ENCODE measurements around the gene PITPNC1. TPM values are rescaled to one million over a fixed set of nuclear protein-coding genes. Genes with fewer than 3 reads are reported as not detected.

The PITPNC1 gene
- total and polyA plus RNA-seq, 2 of the 13 experiments (the other 11 are each of a cell fraction or from before 2014, with no cell fraction given) = 4.1 to 5.7 TPM

DNA sequence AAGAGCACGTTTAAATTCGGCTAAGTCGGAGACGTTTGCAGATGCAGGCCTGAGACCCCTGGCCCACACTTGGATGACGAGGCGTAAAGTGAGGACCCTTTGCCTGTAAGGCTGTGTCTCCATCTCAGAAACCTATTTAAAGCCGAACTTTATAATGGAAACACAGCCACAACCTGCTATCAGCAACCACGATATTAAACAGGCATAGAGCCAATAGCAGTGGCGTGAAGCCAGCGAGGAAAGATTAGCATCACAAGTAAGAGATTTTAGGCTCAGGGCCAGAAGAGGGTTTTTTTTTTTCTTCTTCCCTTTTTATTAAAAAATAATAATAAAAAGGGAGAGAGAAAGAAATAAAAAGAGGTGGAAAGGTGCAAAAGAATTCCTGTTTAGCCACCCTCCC is 229.4 kb downstream of the PITPNC1 start:
- DNase-seq (ENCODE audit: low spot score) (no peak), FAIRE-seq (no peak), ATAC-seq (no peak)
- no peaks in the 10 kb centered on the region for H3K27me3 ChIP-seq (ENCODE audit: control insufficient read depth in 1 of 2, insufficient read depth in 2 of 2, low read length in 2 of 2)
- no peak overlapping the region for H3K27ac ChIP-seq (ENCODE audit: extremely low read length, insufficient read depth, low read length)
- H3K4me2 ChIP-seq (ENCODE audit: low read depth, low read length) = no peak overlapping the region
- no peaks in the 10 kb centered on the region for H3K79me2 ChIP-seq (ENCODE audit: insufficient read depth, low read length)
- H2AFZ ChIP-seq (ENCODE audit: low read length) = no peak overlapping the region
- H3K9me3 ChIP-seq (ENCODE audit: low read length) = no peaks in the 10 kb centered on the region
- H3K36me3 ChIP-seq (replicated peaks in 1 of 2; ENCODE audit: control insufficient read depth in 1 of 2, insufficient read depth in 2 of 2, low read length in 2 of 2) = no peaks in the 10 kb centered on the region
- in situ Hi-C loops (cut with HindIII; ENCODE audit: extremely low pct_ligation_motif_present, low pct_unique_long_range_greater_than_20kb) = loop anchor here (10.0 kb wide), 1 partner anchor 232 kb away; the partner anchor contains the start of gene PITPNC1
- no TSS peak for BruUV-seq (replicated peaks)
- ChIA-PET POLR2A (no interaction called here), CTCF (ENCODE audit: low intra/inter-chr PET ratio, low total read pairs) (no interaction called here)
- no peaks in the 10 kb centered on the region for H4K20me1 ChIP-seq (ENCODE audit: insufficient read depth, low read length)
- TF ChIP-seq, protein P1, sequence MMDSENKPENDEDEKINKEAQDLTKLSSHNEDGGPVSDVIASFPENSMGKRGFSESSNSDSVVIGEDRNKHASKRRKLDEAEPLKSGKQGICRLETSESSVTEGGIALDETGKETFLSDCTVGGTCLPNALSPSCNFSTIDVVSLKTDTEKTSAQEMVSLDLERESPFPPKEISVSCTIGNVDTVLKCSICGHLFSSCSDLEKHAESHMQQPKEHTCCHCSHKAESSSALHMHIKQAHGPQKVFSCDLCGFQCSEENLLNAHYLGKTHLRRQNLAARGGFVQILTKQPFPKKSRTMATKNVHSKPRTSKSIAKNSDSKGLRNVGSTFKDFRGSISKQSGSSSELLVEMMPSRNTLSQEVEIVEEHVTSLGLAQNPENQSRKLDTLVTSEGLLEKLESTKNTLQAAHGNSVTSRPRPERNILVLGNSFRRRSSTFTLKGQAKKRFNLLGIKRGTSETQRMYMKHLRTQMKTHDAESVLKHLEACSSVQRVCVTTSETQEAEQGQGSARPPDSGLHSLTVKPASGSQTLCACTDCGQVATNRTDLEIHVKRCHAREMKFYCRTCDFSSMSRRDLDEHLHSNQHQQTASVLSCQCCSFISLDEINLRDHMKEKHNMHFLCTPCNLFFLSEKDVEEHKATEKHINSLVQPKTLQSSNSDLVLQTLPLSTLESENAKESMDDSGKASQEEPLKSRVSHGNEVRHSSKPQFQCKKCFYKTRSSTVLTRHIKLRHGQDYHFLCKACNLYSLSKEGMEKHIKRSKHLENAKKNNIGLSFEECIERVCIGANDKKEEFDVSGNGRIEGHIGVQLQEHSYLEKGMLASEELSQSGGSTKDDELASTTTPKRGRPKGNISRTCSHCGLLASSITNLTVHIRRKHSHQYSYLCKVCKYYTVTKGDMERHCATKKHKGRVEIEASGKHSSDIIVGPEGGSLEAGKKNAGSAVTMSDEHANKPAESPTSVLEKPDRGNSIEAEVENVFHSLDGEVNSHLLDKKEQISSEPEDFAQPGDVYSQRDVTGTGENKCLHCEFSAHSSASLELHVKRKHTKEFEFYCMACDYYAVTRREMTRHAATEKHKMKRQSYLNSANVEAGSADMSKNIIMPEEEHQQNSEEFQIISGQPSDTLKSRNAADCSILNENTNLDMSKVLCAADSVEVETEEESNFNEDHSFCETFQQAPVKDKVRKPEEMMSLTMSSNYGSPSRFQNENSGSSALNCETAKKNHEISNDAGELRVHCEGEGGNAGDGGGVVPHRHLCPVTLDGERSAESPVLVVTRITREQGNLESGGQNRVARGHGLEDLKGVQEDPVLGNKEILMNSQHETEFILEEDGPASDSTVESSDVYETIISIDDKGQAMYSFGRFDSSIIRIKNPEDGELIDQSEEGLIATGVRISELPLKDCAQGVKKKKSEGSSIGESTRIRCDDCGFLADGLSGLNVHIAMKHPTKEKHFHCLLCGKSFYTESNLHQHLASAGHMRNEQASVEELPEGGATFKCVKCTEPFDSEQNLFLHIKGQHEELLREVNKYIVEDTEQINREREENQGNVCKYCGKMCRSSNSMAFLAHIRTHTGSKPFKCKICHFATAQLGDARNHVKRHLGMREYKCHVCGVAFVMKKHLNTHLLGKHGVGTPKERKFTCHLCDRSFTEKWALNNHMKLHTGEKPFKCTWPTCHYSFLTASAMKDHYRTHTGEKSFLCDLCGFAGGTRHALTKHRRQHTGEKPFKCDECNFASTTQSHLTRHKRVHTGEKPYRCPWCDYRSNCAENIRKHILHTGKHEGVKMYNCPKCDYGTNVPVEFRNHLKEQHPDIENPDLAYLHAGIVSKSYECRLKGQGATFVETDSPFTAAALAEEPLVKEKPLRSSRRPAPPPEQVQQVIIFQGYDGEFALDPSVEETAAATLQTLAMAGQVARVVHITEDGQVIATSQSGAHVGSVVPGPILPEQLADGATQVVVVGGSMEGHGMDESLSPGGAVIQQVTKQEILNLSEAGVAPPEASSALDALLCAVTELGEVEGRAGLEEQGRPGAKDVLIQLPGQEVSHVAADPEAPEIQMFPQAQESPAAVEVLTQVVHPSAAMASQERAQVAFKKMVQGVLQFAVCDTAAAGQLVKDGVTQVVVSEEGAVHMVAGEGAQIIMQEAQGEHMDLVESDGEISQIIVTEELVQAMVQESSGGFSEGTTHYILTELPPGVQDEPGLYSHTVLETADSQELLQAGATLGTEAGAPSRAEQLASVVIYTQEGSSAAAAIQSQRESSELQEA (CRISPR knock-in tag; IDR thresholded peaks at IDR 0.05; ENCODE audit: not compliant biosample characterization) = no peak
- TF ChIP-seq, protein P2, sequence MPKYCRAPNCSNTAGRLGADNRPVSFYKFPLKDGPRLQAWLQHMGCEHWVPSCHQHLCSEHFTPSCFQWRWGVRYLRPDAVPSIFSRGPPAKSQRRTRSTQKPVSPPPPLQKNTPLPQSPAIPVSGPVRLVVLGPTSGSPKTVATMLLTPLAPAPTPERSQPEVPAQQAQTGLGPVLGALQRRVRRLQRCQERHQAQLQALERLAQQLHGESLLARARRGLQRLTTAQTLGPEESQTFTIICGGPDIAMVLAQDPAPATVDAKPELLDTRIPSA (CRISPR knock-in tag; IDR thresholded peaks at IDR 0.05; ENCODE audit: borderline replicate concordance) = no peak
- peaks cover 11% of the 10 kb centered on the region for H3K4me1 ChIP-seq (ENCODE audit: insufficient read depth, low read length)
- WGBS (ENCODE audit: low lambda C conversion rate) = 79% methylated on average over 10 of the region's 10 CpGs
- no peak overlapping the region for H3K9ac ChIP-seq (ENCODE audit: insufficient read depth, low read depth, low read length)
- intact Hi-C loops (cut with micrococcal nuclease; ENCODE audit: unreplicated experiment) = no loop called here
- H3K4me3 ChIP-seq (replicated peaks in 1 of 3; ENCODE audit: insufficient read depth in 1 of 3, low read depth in 2 of 3, low read length in 3 of 3) = no peak overlapping the region
